NCI-H1417 (cell line): ENCODE results near the gene TFCP2L1.

Experiments
- DNase-seq, 3 experiments: peaks; one replicate each; lab custom pipeline; 2025; lab: John Stamatoyannopoulos, UW

The TFCP2L1 gene

GRCh38 chr2:121218386-121218938, 66.5 kb downstream of the TFCP2L1 start:
- no peak for DNase-seq

- DNase-seq = no peak
These were observed 67.4 kb downstream of the TFCP2L1 start for GRCh38 chr2:121217627-121218026.

GRCh38 chr2:121214296-121214695, 70.7 kb downstream of the TFCP2L1 start:
- no peak for DNase-seq

GRCh38 chr2:121213386-121213785, 71.6 kb downstream of the TFCP2L1 start:
- DNase-seq = no peak

GRCh38 chr2:121212661-121213325, 72.2 kb downstream of the TFCP2L1 start:
- no peak for DNase-seq

GRCh38 chr2:121211689-121212151, 73.3 kb downstream of the TFCP2L1 start:
- DNase-seq = no peak

- DNase-seq = no peak
These were observed 73.8 kb downstream of the TFCP2L1 start for GRCh38 chr2:121211251-121211650.

- no peak for DNase-seq
These were observed 74.3 kb downstream of the TFCP2L1 start for GRCh38 chr2:121210691-121211090.

GRCh38 chr2:121209014-121209610, 75.9 kb downstream of the TFCP2L1 start:
- DNase-seq = no peak

GRCh38 chr2:121207494-121207893, 77.5 kb downstream of the TFCP2L1 start:
- no peak for DNase-seq

GRCh38 chr2:121205321-121205942, 79.6 kb downstream of the TFCP2L1 start:
- DNase-seq = peak in 1 of 3 experiments; percentile 6

GRCh38 chr2:121203591-121204249, 81.3 kb downstream of the TFCP2L1 start:
- no peak for DNase-seq

GRCh38 chr2:121202541-121203310, 82.3 kb downstream of the TFCP2L1 start:
- DNase-seq = peak in 2 of 3 experiments; percentile 20 to 30

GRCh38 chr2:121201796-121202195, 83.2 kb downstream of the TFCP2L1 start:
- no peak for DNase-seq

- DNase-seq = no peak
These were observed 84.3 kb downstream of the TFCP2L1 start for GRCh38 chr2:121200419-121201315.

- DNase-seq = no peak
These were observed 85.0 kb downstream of the TFCP2L1 start for GRCh38 chr2:121200011-121200347.

- DNase-seq = no peak
These were observed 85.6 kb downstream of the TFCP2L1 start for GRCh38 chr2:121199281-121200010.

GRCh38 chr2:121197369-121198091, 87.5 kb downstream of the TFCP2L1 start:
- DNase-seq = no peak

- no peak for DNase-seq
These were observed 88.2 kb downstream of the TFCP2L1 start for GRCh38 chr2:121196849-121197155.
